HG03135 (cell line): Measurements from ENCODE around the gene ISYNA1.

Experiments used
- ATAC-seq: cut with Tn5 transposase; IDR thresholded peaks from one replicate; pipeline ENCODE4 v1.9.1; 2021; ENCODE audit warnings: mild to moderate bottlenecking, moderate library complexity; ENCODE audit not compliant: unreplicated experiment

ISYNA1 gene

GRCh38 chr19:18433015-18433691 is 4.8 kb downstream of the ISYNA1 start:
- no peak for ATAC-seq

- ATAC-seq: no peak
Observed at GRCh38 chr19:18432275-18433014, 5.5 kb downstream of the ISYNA1 start.

DNA sequence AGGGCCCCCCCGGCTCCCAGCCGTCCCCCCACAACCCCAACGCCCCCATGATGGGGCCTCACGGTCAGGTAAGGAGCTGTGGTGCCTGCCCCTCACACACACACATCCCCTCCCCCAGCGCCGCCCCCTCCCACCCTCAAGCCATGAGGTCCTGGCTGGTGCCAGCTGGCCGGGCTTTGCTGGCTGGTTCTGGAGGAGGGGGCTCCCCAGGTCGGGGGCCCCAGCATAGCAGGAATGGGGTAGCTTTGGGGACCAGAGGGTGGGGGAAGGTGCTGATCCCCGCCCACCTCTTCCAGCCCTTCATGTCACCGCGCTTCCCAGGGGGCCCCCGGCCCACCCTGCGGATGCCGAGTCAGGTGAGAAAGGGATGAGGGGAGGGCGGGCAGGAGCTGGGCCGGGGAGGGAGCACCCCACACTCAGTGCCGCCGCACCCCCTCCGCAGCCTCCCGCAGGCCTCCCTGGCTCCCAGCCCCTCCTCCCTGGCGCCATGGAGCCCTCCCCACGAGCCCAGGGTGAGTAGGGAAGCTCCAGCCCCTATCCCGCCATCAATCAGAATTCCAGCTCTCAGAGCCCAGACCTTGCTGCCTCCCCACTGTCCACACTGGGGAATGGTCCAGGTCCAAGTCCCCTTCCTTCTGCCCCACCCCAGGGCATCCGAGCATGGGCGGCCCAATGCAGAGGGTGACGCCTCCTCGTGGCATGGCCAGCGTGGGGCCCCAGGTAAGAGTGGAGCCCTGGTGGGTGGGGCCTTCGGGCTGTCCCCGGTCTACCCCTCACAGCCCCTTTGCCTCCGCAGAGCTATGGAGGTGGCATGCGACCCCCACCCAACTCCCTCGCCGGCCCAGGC is 6.4 kb downstream of the ISYNA1 start:
- ATAC-seq: no peak

DNA sequence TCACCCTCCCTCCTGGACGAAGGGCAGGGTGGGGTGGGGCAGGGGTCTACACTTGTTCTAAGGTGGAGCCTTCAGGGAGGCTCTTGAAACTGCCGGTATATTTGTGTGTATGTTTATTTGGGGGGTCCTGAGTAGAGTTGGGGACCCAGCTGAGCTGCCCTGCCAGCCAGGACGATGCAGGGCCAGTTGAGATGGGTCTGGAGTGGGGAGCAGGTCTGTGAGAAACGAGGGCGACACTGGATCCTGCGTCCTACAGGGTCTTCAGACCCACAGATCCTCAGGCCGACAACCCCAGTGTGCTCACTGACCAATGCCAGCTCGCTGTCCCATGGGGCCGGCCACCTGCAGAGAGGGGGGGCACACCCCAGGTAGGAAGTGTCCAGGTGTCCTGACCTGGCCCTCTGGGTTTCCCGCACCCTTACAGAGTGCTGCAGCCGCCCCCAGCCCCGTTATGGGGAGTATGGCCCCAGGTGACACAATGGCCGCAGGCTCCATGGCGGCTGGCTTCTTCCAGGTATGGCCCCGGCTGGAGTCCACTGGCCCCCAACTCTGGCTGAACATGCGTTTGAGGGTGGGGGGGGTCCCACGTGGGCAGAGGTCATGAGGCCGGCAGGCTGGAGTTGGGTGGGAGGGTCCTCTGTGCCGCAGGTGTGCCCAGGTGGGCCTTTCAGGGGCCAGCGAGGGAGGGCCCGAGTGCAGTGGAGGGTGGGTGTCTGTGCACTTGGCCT is 7.4 kb downstream of the ISYNA1 start:
- ATAC-seq: no peak

DNA sequence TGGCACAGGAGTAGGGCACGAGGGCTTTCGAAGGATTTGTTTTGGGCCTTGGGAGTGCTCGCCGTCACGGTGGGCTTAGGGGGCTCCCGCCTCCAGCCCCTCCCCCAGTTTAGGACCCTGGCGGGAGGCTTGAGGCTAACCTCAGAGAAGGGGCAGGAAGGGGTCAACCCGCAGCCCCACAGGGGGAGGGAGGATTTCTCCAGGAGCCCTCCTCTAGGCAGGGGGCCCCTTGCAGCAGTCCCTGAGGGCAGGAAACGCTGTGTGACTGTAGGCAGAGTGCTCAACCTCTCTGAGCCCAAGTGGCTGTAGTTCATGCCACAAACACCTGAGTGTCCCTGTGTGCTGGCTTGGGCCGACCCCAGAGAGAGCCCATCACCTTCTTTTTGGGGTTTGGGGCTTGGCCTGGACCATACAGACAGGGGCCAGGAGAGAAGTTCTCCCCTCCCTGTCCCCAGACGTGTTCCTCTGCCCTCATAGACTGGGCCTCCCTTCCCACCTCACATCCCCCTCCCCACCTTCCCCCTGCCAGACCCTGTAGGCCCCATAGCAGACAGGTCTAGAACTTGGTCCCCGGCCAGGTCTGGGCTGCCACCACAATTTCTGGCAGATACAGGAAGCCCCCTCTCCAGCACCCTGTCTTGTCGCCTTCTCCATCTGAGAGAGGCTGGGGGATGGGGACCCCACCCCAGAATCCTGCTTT is 8.1 kb downstream of the ISYNA1 start:
- ATAC-seq: no peak

DNA sequence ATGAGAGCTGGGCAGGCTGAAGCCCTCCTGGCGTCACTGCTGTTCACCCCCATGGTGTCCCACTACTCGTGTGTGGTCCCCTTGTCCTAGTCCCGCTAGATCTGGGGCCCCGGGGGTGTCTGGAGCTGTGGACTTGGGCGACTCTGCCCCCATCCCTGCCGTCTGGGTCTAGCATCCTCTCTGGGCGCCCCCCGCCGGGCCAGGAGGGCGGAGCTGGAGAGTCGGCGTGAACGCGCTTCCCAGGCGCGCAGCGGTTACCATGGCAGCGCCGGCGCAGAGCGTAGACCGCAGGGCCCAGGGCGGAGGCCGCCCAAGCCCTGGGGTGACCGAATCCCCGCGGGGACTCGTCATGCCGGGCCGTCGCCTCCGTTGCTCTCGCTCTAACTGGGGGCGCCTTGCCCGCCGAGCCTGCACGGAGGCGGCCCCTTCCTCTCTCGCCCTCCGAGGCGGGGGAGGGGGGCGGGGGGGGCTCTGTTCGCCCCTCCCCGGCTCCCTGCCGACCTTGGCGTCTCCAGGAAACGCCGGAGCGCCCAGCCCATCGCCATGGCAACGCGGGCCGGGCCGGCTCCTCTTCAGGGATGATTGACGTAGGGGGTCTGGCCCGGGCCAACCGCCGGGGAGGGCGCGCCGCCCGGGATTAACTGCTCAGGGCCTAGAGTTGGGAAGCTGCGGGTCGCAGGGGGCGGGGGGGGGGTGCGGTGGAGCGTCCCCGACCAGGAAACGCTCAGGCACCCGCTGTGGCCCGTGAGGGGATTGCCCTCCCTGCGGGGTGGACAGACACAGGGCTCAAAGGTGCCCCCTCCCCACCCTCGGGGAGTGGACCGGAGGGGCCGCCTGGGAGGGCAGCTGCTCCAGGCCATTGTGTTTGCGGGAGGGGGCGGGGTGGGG is 8.9 kb downstream of the ISYNA1 start:
- ATAC-seq: peak; percentile 49

DNA sequence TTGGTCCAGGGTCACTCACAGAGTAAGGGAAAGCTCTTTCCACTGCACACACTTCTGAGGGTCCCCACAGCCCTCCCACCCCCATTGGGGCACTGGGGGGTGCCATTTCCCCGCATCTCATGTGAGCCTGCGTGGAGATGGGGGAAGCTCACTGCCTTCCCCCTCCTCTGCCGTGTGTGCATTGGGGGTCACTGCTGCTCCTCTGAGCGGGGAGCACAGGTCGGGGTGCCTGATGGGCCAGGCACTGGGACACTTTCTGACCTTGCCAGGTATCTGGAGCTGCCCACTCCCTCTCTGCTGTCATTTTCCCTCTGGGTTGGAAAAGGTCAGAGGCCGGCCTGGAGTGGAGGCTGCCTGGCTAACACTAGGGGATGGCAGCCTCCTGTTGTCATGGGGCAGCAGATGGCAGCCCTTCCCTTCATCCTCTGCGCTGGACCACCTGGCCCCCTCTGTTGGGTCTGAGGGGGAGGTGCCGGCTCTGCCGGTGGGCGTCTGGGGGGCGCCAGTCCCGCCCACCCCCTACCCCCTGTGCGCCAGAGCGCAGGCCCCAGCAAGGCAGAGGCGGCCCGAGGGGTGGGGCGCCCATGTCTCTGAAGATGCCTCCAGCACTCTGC is 9.7 kb downstream of the ISYNA1 start:
- no peak for ATAC-seq

- no peak for ATAC-seq
Observed at GRCh38 chr19:18427743-18428113, 10.2 kb downstream of the ISYNA1 start.

DNA sequence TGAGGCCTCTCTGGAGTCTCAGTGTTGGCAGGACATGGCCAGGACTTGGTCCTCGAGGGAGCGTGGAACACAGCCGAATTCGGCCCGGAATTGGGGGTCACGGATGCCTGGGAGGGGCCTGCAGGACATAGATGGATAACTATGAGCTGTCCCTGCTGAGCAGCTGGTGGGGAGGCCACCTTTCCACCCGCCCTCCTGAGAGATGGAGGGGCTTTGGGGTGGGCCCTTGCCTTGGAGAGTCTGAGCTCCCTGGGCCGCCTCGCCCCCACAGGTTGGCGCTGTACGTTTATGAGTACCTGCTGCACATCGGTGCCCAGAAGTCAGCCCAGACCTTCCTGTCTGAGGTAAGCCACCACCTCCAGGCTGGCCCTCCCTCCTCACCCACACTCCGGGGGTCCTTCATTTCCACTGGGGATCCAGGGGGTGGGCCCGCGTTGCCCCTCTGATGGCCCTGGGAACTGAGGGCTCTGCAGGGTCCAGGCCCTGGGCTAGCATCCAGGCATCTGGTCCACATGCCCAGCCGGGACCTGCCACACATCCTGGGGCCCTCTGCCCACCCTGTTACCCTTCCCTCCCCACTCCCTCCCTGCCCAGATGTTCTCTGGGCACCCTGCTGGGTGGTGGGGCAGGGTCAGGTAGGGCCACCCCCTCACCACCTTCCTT is 10.7 kb downstream of the ISYNA1 start:
- ATAC-seq: no peak

DNA sequence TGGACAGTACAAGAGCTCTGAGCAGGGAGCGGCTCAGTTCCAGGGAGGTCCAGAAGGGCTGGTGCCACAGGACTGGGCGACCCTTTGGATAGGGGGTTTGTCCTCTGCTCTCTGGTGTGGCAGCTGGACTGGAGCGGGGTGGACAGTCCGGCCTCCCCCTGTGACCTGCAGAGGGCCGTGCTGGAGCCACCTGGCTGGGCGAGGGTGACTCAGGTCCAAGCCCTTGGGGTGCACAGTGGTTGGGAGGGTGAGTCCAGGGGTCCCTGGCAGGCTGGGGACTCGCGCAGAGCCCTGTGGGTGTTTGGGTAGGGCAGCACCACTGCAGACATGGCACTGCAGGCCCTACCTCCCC is 11.5 kb downstream of the ISYNA1 start:
- ATAC-seq: no peak

- no peak for ATAC-seq
Observed at GRCh38 chr19:18425515-18426415, 12.2 kb downstream of the ISYNA1 start.

- no peak for ATAC-seq
Observed at GRCh38 chr19:18424890-18425514, 12.9 kb downstream of the ISYNA1 start.

DNA sequence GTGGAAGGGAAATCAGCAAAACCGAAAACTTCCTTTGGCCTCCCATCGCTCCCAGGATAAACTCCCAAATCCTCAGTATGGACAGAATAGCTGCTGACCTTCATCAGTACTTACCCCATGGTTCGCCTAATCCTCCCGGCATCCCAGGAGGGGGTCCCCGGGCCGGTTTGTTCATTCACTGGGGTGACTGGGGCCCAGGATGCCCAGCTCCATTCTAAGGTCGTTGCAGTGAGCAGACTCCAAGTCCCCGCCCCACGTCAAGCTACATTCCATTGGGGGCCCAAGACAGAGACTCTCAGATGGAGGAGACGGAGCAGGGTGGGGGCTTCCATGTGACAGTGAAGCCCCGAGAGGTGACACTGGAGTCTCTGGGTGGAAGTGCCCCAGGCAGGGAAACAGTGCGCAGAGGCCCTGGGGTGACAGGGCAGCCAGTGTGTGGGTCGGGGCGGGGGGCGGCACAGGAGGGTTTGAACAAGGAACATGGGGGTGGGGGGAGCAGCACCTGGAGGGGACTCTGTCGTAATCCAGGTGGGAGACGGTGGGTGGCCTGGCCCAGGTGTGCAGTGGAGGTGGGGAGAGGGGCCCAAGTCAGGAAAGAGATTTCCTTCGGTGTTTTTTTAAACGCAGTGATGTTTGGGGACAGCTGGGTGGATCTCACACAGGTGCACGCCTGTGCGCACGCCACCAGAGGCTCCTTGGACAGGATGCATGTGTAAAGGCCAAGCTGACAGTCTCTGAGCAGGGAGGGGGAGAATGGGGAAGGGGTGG is 13.6 kb downstream of the ISYNA1 start:
- no peak for ATAC-seq

GRCh38 chr19:18423258-18424020 is 14.5 kb downstream of the ISYNA1 start:
- no peak for ATAC-seq

DNA sequence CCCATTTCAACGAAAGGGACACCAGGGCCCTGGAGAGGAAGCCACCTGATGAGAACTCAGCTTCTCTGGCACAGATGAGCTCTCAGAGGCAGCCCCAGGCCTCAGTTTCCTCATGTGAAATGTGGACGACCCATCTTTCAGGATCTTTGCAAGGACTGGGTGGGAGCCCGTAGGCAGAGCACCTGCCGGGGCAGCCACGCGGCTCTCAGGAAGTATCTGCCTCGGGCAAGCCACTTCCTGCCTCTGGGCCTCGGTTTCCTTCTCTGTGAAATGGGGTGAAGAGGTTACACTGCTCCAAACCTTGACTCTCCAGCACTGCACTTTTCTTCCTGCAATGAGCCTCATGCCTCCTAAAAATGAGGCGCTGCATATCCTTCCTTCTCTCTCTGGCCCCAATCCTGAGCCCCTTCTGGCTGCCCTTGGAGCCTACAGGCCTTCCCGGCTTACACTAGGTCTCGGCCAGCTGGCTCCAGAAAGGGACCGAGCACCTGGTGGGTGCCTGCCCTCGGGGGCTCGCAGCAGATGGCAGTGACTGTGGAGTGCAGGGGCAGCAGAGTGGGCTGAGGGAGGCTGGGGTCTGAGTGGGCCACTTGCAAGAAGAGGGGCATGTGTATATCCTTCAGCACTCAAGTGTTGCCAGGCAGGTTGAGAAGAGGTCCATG is 15.3 kb downstream of the ISYNA1 start:
- no peak for ATAC-seq
